ENCODE data around the gene NHSL2.

The NHSL2 gene

GRCh38 chrX:72062916-72063315 lies 152.3 kb downstream of the NHSL2 start:
- DNase-seq (ENCODE audit: low read depth in 1 of 2, low spot score in 1 of 2): no peak

DNA sequence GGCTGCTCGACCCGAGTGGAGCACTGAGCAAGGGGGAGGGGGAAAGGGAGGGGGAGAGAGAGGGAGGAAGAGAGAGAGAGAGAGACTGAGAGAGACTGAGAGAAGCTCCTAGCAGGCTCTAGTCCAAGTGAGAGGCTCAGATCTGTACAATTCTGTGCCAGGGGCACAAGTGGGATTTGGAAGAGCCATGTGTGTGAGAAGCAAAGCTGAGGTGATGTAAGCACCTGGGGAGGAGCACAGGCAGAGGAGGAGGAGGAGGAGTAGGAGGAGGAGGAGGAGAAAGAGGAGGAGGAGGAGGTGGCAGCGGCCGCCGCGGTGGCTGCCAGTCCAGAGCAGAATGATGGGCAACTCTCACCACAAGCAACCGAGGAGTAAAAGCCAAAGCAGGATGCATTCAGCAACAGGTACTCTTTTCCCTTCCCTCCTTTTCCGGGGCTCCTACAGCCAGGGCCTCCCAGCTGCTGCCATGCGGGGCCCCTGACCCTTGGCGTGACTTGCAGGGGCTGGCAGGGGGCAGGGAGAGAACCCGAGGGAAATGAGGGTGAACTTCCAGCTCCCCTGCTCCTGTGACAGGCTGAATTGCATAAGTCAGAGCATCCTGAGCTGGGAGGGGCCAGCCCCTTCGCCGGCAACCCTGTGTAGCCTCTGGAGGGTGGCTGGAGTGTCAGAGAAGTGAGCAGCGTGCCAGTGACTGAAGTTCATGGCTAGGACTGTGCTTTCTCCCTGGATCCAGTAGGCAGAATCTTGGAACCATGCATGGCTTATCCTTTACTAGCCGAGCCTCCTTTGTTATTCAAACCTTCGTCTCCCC lies 158.9 kb downstream of the NHSL2 start:
- no peak for DNase-seq (ENCODE audit: low read depth in 1 of 2, low spot score in 1 of 2)

DNA sequence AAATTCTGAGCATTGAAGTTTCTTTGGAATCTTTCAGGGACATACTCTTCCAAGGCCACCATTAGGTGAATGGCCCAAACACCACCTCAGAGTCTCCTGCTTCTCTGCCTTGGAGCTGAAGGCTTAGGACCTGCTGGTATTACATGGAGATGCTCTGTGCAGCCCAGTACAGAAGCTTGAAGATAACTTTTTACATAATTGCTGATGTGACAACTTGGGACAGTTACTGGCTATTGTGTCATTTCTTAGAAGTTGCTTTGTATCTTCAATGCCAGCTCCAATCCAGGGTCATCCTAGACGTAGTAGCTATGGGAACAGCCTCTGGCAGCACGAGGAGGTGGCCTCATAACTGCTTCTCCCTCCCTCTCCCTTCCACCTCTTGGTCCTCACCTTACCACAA lies 160.6 kb downstream of the NHSL2 start:
- no peak for DNase-seq (ENCODE audit: low read depth in 1 of 2, low spot score in 1 of 2)

DNA sequence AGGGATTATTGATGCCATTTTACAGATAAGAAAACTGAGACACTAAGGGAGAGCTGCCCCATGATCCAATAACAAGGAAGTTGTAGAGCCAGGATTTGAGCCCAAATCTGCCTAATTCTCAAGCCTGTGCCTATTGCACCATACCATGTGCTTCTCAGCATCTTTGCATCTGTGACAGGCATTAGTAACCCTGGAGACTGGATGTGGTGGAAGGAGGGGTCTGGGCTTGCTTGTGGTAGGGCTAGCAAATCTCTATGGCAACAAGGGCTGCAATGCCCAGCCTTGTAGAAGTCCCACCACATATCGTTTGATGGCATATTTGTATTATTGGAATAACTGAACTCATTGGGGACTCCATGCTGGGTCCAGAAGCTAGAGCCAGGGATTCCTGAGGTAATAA lies 163.0 kb downstream of the NHSL2 start:
- DNase-seq (ENCODE audit: low read depth in 1 of 2, low spot score in 1 of 2): no peak

- no peak for DNase-seq (ENCODE audit: low read depth in 1 of 2, low spot score in 1 of 2)
Observed at GRCh38 chrX:72078411-72078810, 167.8 kb downstream of the NHSL2 start.

- DNase-seq (ENCODE audit: low read depth in 1 of 2, low spot score in 1 of 2): no peak
Observed at GRCh38 chrX:72079607-72080006, 169.0 kb downstream of the NHSL2 start.

DNA sequence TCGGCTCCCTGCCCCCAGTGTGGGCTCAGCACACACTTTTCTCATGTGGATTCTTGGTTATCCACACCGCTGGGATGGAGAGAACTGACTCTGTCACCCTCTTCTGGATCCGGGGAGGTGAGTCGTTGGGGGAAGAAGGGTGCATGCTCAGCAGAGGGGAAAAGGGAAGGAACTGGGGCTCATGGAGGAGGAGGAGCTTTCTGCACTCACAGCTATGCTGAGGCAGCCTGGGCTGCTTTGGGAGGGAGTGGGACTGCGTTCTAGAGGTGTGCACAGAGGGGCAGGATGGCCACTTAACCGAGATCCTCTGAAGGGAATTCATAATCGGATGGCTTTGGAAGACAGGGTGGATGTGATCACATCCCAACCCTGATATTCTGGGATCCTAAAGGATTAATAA lies 169.5 kb downstream of the NHSL2 start:
- DNase-seq (ENCODE audit: low read depth in 1 of 2, low spot score in 1 of 2): no peak

DNA sequence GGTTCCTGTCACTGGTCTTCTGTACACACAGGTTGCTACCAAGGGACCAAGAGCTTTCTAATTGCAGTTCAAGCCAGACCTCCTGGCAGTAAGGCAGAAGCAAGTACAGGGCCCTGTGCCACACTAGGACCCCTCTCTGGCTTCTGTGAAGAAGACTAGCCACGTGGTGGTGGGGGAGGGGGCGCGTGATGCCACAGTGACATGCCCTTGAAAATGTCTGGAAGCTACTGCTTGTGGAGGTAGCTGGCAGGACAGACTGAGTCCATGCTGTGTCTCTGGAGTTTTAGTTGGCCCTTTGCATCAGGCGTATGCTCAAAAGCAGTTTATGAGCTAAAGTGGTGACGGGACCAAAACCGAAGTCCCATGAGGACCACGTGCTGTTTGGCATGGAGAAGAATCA lies 170.2 kb downstream of the NHSL2 start:
- no peak for DNase-seq (ENCODE audit: low read depth in 1 of 2, low spot score in 1 of 2)

GRCh38 chrX:72081605-72082320 lies 171.1 kb downstream of the NHSL2 start:
- no peak for DNase-seq (ENCODE audit: low read depth in 1 of 2, low spot score in 1 of 2)

DNA sequence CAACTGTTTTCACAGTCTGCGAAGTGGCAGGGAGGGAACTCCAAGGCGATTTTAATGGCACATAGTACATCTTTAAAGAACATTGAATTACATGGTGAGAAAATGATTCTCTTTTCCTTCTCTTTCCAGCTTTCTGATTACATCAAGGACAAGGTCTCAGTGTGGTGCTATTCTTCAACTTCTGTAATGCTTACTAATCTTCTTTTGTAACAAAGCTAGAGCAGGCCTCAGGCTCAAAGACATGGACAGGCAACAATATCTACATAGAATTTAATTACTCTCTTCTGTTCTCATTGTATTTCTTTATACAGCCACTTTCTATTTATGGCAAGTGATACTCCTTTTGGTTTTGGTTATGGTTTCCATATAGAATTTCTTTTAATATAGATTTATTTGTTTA lies 172.6 kb downstream of the NHSL2 start:
- no peak for DNase-seq (ENCODE audit: low read depth in 1 of 2, low spot score in 1 of 2)

DNA sequence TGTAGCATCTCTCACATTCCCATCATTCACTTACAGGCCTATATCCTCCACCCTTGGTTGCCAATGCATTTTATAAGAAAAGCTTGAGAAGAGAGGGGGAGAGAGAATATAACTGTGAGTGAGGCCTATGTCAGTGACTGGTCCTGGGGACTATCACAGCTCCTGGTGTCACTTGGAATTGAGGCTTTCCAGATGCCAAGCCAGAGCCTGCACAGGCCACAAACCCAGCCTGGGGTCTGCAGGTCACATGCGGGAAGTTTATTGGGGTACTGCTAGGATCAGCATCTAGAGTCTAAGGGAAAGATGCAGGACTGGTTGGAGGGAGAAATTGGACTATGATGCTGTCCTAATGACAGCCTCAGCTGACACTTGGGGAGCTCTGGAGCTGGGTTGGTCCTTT lies 173.5 kb downstream of the NHSL2 start:
- no peak for DNase-seq (ENCODE audit: low read depth in 1 of 2, low spot score in 1 of 2)

- no peak for DNase-seq (ENCODE audit: low read depth in 1 of 2, low spot score in 1 of 2)
Observed at GRCh38 chrX:72086995-72087394, 176.3 kb downstream of the NHSL2 start.

DNA sequence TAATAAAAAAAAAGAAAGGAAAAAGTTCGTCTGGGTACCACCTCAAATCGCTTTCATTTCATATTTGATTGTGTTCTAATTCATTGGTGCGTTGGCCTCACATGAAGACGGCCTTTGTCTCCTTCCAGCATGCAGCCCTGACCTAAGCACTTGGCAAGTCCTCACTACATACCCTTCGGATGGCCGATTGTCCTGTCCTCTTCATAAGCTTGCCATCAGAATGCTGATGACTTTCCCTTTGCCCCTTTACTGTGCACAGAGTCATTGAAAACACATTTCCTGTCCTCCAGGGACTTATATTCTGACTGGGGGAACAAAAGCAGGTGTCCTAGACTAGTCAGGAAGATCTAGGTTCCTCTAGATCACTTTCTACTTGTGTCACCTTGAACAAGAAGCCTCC lies 178.1 kb downstream of the NHSL2 start:
- DNase-seq (ENCODE audit: low read depth in 1 of 2, low spot score in 1 of 2): no peak

DNA sequence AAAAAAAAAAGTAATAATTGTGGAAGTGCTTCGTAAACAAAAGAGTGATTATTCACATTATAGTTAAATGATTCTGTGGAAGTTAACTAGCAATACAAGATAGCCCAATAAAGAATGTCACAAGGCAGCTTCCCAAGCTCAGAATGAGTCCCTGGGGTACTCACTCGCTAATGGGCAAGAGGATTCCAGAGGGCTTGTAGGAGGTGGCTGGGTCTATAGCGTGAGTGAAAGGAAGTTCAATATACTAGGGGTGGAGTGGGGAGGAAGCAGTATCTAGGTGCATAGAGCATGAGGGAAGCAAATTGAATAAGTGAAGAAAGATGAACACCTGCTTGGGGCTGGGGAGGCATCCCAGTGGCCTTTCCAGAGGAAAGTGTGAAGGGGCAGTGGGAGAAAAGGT lies 178.6 kb downstream of the NHSL2 start:
- no peak for DNase-seq (ENCODE audit: low read depth in 1 of 2, low spot score in 1 of 2)

DNA sequence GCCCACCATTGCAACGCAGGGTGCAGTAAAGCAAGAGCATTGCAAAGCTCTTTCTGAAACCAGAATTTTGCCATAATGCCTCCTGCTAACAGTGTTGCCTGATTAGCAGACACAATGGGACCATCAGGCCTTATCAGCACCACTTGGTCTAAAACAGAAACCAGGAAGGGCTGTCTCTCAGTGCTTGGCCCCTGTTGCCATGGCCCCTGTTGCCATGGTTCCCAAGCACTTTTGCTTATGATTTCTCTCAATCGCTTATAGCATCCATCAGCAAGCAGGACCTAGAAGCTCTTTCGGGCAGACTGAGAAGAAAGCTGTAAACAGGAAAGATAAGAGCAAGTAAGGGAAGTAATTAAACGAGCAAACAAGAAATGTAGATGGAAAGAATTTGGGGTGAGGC lies 184.2 kb downstream of the NHSL2 start:
- peak; percentile 24 to 49 for DNase-seq (ENCODE audit: low read depth in 1 of 2, low spot score in 1 of 2)

DNA sequence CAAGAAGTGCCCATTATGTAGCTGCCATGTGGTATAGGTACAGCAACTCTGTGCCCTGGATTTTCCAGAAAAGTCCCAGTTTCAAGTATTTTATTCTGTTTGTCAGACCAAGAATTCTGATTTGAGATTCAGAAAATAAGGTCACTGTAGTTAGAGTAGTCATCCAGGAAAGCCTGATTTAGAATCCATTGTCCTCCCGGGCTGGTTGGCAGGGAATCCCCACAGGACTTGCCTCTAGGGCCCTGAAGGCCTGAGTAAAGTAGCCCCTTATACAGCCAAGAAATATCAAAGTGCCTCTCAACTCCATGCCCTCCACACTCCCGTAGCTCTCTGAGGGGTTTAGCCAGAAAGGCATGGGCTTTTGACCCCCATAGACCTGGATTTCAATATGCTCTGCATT lies 184.7 kb downstream of the NHSL2 start:
- DNase-seq (ENCODE audit: low read depth in 1 of 2, low spot score in 1 of 2): no peak

DNA sequence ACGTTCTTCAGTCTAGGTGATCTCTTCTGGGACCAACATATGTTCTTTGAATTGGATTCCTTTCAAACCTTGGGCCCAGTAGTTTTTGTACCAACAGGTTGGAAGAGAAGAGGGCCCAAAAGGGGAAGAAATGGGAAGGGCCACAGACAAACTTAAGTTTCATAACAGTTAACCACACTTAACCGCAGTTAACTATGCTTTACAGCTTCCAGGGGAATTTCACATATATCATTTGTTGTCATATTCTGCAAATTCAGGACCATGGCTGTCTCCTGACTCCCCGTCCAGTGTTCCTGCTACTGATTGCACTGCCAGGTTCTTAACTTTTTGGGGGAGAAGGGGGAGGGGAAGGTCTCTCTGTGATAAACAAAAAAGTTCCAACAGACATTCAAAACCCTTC lies 186.5 kb downstream of the NHSL2 start:
- DNase-seq (ENCODE audit: low read depth in 1 of 2, low spot score in 1 of 2): no peak

GRCh38 chrX:72100051-72100755 lies 189.6 kb downstream of the NHSL2 start:
- no peak for DNase-seq (ENCODE audit: low read depth in 1 of 2, low spot score in 1 of 2)

DNA sequence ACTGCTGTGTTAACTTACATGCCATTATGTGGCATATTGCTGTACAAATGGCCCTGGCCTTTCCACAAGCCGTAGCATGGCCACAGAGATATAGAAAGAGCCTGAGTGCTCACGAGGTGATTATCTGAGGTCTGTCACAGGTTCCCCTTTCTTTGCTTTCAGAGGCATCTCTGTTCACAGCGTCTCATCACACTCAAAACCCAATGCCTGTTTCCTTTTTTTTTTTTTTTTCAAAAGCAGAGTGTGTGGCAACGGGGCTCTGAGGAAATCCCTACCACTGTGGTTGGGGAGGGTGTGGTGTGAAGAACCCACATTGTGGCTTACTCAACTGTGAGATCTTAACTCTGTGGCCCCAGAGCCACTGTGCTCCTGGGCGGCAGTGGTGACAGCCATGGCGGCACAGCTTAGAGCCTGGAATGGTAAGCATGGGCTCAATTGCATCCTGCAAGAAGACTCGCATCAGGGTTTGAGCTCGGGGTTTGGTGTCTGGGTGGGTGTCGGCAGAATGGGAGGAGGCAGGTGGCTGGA lies 190.2 kb downstream of the NHSL2 start:
- DNase-seq (ENCODE audit: low read depth in 1 of 2, low spot score in 1 of 2): peak; percentile 15 to 52

- no peak for DNase-seq (ENCODE audit: low read depth in 1 of 2, low spot score in 1 of 2)
Observed at GRCh38 chrX:72101597-72102037, 191.0 kb downstream of the NHSL2 start.

- DNase-seq (ENCODE audit: low read depth in 1 of 2, low spot score in 1 of 2): no peak
Observed at GRCh38 chrX:72102126-72102525, 191.5 kb downstream of the NHSL2 start.

- no peak for DNase-seq (ENCODE audit: low read depth in 1 of 2, low spot score in 1 of 2)
Observed at GRCh38 chrX:72102760-72103159, 192.1 kb downstream of the NHSL2 start.

Measured in activated T-helper 1 cell treated with anti-CD3 and anti-CD28 coated beads, Interleukin-2, amount 50 U/mL, for 16 hours (primary cell).